Muscle of back (tissue), 11 donors: Measurements from ENCODE around the gene ADAMTSL4. TPM values are rescaled to one million over a fixed set of nuclear protein-coding genes. Genes with fewer than 3 reads are reported as not detected.
"Not testable (repeated sequence)": the region's sequence is repeated elsewhere in the genome, so short reads cannot be mapped to it uniquely, and the experiment has no call there.

ENCODE experiments used
- DNase-seq, 3 donors: peaks; one replicate each; pipeline versions ENCODE4 v3.0.0 to v3.0.0-alpha.2; 2013
- polyA plus RNA-seq, 10 donors: library from polyadenylated mRNA; unstranded; fragments of 120-200 nt; gene quantifications; one replicate each; pipeline ENCODE4 v1.2.1, GENCODE V29; 2013; ENCODE audit not compliant: insufficient read length in 10 of 10

Gene ADAMTSL4
- polyA plus RNA-seq, 10 donors, result 39.3 to 80.5 (median 52.3) TPM

- DNase-seq, result not testable (repeated sequence)
Observed at GRCh38 chr1:150580966-150581365, 31.8 kb downstream of the ADAMTSL4 start.

- not testable (repeated sequence) for DNase-seq
Observed at GRCh38 chr1:150581437-150581836, 32.2 kb downstream of the ADAMTSL4 start.

- DNase-seq, result not testable (repeated sequence)
Observed at GRCh38 chr1:150581962-150582361, 32.8 kb downstream of the ADAMTSL4 start.

- no peak for DNase-seq
Observed at GRCh38 chr1:150582371-150582770, 33.2 kb downstream of the ADAMTSL4 start.

- no peak for DNase-seq
Observed at GRCh38 chr1:150596095-150596892, 47.1 kb downstream of the ADAMTSL4 start.

- DNase-seq, result no peak
Observed at GRCh38 chr1:150596976-150597375, 47.8 kb downstream of the ADAMTSL4 start.

- not testable (repeated sequence) for DNase-seq
Observed at GRCh38 chr1:150598346-150598745, 49.1 kb downstream of the ADAMTSL4 start.

GRCh38 chr1:150601540-150601939 lies 52.3 kb downstream of the ADAMTSL4 start:
- no peak for DNase-seq

GRCh38 chr1:150602372-150602771 lies 53.2 kb downstream of the ADAMTSL4 start:
- not testable (repeated sequence) for DNase-seq

GRCh38 chr1:150603711-150604110 lies 54.5 kb downstream of the ADAMTSL4 start:
- DNase-seq, result no peak

- DNase-seq, result no peak
Observed at GRCh38 chr1:150604226-150604588, 55.0 kb downstream of the ADAMTSL4 start.

GRCh38 chr1:150605451-150605731 lies 56.2 kb downstream of the ADAMTSL4 start:
- DNase-seq, result not testable (repeated sequence)

GRCh38 chr1:150606463-150607142 lies 57.4 kb downstream of the ADAMTSL4 start:
- DNase-seq, result no peak

GRCh38 chr1:150609732-150610131 lies 60.5 kb downstream of the ADAMTSL4 start:
- DNase-seq, result peak in 2 of 3 donors; percentile 51 to 69

Other genes with a start within 250 kb of the ADAMTSL4 start
- 10 to 100 TPM; 26.8 to 66.6 (median 37.7) TPM for gene PRPF3, start 227.9 kb upstream of the ADAMTSL4 start, polyA plus RNA-seq
- 10 to 100 TPM; 20.8 to 29.3 (median 24.4) TPM for gene RPRD2, start 185.3 kb upstream of the ADAMTSL4 start, polyA plus RNA-seq
- 10 to 100 TPM; 15.0 to 25.3 (median 19.0) TPM for gene TARS2, start 62.0 kb upstream of the ADAMTSL4 start, polyA plus RNA-seq
- 10 to 100 TPM in 1 of 10 donors, 1 to 10 TPM in 9; 3.3 to 13.7 (median 4.3) TPM for gene ECM1, start 41.3 kb upstream of the ADAMTSL4 start, polyA plus RNA-seq
- gene FALEC, start 33.7 kb upstream of the ADAMTSL4 start, polyA plus RNA-seq, result under 1 TPM in 8 of 10 donors, not detected in 2; 0.43 to 0.99 (median 0.65) TPM
- 100 to 1,000 TPM; 128 to 246 (median 152) TPM for gene MCL1, start 30.2 kb downstream of the ADAMTSL4 start, polyA plus RNA-seq
- 100 to 1,000 TPM; 105 to 159 (median 113) TPM for gene ENSA, start 80.2 kb downstream of the ADAMTSL4 start, polyA plus RNA-seq
- gene GOLPH3L, start 147.7 kb downstream of the ADAMTSL4 start, polyA plus RNA-seq, result 10 to 100 TPM; 16.2 to 22.6 (median 19.3) TPM
- under 1 TPM in 3 of 10 donors, not detected in 7; 0.12 to 0.65 (median 0.39) TPM for gene HORMAD1, start 171.5 kb downstream of the ADAMTSL4 start, polyA plus RNA-seq
- 10 to 100 TPM in 9 of 10 donors, 1 to 10 TPM in 1; 9.6 to 24.1 (median 15.0) TPM for gene CTSS, start 216.4 kb downstream of the ADAMTSL4 start, polyA plus RNA-seq